Right lobe of liver (tissue), 4 donors: ENCODE data around the gene UBE2S.

Source experiments
- POLR2A ChIP-seq: fragments of 450-650 bp; IDR thresholded peaks from one replicate; pipeline ENCODE4 v1.6.1; 2017; ENCODE audit warnings: antibody characterized with exemption, mild to moderate bottlenecking
- TF ChIP-seq, protein P1 (sequence below), 4 donors: fragments of 200-600 bp in 3 of 4; fragments of 450-650 bp in 1 of 4; IDR thresholded peaks; one replicate each; pipeline versions ENCODE4 v1.5.1 to v1.8.0; 2016 to 2022; ENCODE audit warnings: antibody characterized with exemption in 4 of 4, mild to moderate bottlenecking in 2 of 4
- donor health status: DM: no; HTN: no; CAD: no.
- donor health status: DM: no; HTN: no; CAD: no.
- donor health status: DM: no; HTN: yes; CAD: no.

DNA sequence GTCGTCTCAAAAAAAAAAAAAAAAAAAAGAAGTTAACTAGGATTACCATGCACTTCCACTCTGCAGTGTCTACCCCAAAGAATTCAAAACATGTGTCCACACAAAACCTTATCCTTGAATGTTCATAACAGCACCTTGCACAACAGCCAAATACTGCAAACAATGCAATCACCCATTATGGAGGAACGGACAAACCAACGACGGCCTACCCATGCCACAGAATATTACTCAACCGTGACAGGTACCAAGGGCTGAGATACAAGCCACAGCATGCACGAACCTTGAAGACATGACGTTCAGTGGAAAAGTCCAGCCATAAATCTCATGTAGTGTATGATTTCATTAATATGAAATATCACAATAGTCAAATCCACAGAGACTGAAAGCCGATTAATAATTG lies 38.5 kb upstream of the UBE2S start:
- TF ChIP-seq, protein P1, sequence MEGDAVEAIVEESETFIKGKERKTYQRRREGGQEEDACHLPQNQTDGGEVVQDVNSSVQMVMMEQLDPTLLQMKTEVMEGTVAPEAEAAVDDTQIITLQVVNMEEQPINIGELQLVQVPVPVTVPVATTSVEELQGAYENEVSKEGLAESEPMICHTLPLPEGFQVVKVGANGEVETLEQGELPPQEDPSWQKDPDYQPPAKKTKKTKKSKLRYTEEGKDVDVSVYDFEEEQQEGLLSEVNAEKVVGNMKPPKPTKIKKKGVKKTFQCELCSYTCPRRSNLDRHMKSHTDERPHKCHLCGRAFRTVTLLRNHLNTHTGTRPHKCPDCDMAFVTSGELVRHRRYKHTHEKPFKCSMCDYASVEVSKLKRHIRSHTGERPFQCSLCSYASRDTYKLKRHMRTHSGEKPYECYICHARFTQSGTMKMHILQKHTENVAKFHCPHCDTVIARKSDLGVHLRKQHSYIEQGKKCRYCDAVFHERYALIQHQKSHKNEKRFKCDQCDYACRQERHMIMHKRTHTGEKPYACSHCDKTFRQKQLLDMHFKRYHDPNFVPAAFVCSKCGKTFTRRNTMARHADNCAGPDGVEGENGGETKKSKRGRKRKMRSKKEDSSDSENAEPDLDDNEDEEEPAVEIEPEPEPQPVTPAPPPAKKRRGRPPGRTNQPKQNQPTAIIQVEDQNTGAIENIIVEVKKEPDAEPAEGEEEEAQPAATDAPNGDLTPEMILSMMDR (IDR thresholded peaks at IDR 0.05), result no peak
- TF ChIP-seq POLR2A, result no peak
